ENCODE measurements around the gene PXMP4.
"Not testable (repeated sequence)": the region's sequence is repeated elsewhere in the genome, so short reads cannot be mapped to it uniquely, and the experiment has no call there.

PXMP4 gene

DNA sequence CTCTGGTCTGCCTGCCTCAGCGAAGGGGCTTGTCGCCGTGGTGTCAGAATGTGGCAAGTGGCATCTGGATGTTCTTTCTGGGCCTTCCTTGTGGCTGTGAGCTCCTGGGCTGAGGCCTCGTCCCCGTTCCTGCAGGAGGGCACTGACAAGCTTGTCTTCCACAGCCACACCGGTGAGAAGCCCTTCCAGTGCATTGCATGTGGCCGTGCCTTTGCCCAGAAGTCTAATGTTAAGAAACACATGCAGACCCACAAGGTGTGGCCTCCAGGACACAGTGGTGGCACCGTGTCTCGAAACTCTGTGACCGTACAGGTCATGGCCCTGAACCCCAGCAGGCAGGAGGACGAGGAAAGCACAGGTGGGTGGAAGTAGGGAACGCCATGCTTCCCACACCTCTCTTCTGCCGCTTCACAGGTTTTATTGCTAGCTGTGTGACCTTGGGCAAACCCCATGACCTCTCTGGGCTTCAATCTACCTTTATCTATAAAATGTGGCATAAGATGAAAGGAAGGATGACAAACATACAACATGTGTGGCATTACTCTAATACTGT is 41.7 kb upstream of the PXMP4 start:
- no peak overlapping the region for H3K4me3 ChIP-seq (replicated peaks; ENCODE audit: low read depth, low read length)
- TF ChIP-seq, protein P1, sequence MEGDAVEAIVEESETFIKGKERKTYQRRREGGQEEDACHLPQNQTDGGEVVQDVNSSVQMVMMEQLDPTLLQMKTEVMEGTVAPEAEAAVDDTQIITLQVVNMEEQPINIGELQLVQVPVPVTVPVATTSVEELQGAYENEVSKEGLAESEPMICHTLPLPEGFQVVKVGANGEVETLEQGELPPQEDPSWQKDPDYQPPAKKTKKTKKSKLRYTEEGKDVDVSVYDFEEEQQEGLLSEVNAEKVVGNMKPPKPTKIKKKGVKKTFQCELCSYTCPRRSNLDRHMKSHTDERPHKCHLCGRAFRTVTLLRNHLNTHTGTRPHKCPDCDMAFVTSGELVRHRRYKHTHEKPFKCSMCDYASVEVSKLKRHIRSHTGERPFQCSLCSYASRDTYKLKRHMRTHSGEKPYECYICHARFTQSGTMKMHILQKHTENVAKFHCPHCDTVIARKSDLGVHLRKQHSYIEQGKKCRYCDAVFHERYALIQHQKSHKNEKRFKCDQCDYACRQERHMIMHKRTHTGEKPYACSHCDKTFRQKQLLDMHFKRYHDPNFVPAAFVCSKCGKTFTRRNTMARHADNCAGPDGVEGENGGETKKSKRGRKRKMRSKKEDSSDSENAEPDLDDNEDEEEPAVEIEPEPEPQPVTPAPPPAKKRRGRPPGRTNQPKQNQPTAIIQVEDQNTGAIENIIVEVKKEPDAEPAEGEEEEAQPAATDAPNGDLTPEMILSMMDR (IDR thresholded peaks at IDR 0.05; ENCODE audit: low read length, missing control alignments), result no peak
- DNase-seq (ENCODE audit: low read depth), result no peak

DNA sequence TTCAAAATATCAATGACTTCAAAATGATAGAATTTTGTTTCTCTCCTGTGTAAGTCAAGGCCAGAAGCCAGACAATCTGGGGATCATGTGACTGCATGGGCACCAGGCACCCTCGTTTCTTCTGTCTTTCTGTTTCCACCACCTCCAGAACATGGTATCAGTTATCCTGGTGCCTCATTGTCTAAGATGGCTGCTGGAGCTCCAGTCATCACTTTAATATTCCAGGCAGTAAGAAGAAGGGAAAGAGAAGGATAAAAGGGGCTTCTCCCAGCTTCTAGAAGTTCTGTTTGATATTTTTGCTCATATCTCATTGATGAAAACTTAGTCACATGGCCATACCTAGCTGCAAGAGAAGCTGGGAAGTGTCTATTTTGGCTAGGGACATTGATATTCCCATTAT is 37.3 kb upstream of the PXMP4 start:
- TF ChIP-seq, protein P1 (IDR thresholded peaks at IDR 0.05; ENCODE audit: low read length, missing control alignments), result no peak
- no peak for DNase-seq (ENCODE audit: low read depth)
- no peak overlapping the region for H3K4me3 ChIP-seq (replicated peaks; ENCODE audit: low read depth, low read length)

DNA sequence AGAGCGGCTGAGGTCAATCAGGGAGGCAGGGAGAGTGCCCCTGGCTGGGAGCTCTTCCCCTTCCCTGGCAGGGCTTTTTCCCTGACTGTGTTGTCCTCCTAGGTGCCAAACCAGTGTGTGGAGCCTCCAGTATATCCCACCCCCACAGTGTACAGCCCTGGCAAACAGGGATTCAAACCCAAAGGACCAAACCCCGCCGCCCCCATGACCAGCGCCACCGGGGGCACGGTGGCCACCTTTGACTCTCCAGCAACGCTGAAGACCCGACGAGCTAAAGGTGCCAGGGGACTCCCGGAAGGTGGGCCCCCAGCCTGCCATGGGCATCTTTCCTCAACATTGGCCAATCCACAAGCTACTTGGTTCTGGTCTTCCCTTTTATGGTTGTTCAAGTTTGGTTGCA is 36.9 kb upstream of the PXMP4 start:
- H3K4me3 ChIP-seq (replicated peaks; ENCODE audit: low read depth, low read length), result no peak overlapping the region
- no peak for DNase-seq (ENCODE audit: low read depth)
- TF ChIP-seq, protein P1 (IDR thresholded peaks at IDR 0.05; ENCODE audit: low read length, missing control alignments), result no peak

DNA sequence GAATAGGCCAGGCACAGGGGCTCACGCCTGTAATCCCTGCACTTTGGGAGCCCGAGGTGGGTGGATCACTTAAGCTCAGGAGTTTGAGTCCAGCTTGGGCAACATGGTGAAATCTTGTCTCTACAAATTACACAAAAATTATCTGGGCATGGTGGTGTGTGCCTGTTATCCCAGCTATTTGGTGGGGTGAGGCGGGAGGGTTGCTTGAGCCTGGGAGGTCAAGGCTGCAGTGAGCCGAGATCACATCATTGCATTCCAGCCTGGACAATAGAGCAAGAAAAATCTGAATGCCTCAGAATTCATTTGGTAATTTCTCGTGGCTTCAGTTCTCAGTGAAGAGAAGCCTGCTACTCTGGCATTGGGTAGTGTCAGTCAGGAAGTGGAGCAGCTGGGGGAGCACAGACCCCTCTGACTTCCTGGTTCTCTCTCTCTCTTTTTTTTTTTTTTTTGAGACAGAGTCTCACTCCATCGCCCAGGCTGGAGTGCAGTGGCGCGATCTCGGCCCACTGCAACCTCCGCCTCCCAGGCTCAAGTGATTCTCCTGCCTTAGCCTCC is 35.9 kb upstream of the PXMP4 start:
- not testable (repeated sequence) for DNase-seq (ENCODE audit: low read depth)

DNA sequence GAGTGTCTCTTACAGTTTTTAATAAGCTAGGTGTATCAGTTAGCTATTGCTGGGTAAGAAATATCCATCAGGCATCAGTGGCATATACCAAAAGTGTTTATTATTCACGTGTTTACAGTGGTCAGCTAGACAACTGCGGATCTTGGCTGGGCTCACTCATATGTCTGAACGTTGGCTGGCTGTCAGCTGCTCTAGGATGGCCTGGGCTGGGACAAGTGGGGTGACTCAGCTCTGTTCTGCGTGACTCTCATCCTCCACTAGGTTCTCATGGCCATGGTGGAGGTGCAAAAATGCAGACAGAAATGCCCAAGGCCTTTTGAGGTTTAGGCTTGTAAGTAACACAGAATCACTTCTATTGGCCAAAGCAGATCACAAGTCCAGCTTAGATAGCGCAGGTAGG is 33.7 kb upstream of the PXMP4 start:
- TF ChIP-seq, protein P1 (IDR thresholded peaks at IDR 0.05; ENCODE audit: low read length, missing control alignments), result no peak
- no peak overlapping the region for H3K4me3 ChIP-seq (replicated peaks; ENCODE audit: low read depth, low read length)
- peak; percentile 18 for DNase-seq (ENCODE audit: low read depth)

More for the DNA sequence above, 35.9 kb upstream of the PXMP4 start:
- not testable (repeated sequence) for H3K4me3 ChIP-seq (replicated peaks; ENCODE audit: low read depth, low read length)

DNA sequence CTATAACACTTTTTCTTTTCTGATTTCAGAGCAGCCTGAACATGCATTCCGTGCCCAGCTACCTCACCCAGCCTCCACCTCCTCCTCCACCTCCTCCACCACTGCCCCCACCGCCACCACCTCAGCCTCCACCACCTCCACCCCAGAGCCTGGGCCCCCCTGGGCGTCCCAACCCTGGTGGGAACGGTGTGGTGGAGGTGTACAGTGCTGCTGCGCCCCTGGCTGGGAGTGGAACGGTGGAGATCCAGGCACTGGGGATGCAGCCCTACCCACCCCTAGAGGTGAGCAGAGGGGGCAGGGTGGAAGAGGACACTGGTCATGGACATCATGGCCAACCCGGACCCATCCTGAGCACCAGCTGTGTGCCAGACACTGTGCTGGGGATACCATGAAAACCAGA is 33.0 kb upstream of the PXMP4 start:
- H3K4me3 ChIP-seq (replicated peaks; ENCODE audit: low read depth, low read length), result no peak overlapping the region
- no peak for DNase-seq (ENCODE audit: low read depth)
- TF ChIP-seq, protein P1 (IDR thresholded peaks at IDR 0.05; ENCODE audit: low read length, missing control alignments), result no peak

DNA sequence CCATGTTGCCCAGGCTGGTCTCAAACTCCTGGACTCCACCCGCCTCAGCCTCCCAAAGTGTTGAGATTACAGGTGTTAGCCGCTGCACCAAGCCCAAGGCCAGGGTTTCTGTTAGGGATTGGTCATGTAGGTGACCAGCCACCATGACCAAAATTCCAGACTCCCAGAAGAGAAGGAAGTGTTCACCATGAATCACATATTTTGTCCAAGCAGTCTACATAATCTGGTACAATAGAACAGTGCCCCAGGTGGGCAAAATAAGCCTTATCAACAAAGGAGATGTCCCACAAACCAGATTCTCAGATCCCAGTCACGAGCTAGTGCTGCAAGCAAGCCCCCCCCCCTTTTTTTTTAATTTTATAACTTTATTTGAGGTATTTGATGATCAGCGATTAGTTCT is 31.7 kb upstream of the PXMP4 start:
- DNase-seq (ENCODE audit: low read depth), result no peak
- H3K4me3 ChIP-seq (replicated peaks; ENCODE audit: low read depth, low read length), result no peak overlapping the region
- TF ChIP-seq, protein P1 (IDR thresholded peaks at IDR 0.05; ENCODE audit: low read length, missing control alignments), result no peak

Measured in fibroblast of pulmonary artery (primary cell).